GM21737 (cell line): ENCODE results near the gene NOL3.
A peak's percentile ranks its signal among the peaks of the same experiment; 100 is the strongest.

Experiments used
- ATAC-seq: cut with Tn5 transposase; IDR thresholded peaks from one replicate; pipeline ENCODE4 v1.9.1; 2021; ENCODE audit warnings: mild to moderate bottlenecking, moderate library complexity; ENCODE audit not compliant: unreplicated experiment

NOL3 gene

DNA sequence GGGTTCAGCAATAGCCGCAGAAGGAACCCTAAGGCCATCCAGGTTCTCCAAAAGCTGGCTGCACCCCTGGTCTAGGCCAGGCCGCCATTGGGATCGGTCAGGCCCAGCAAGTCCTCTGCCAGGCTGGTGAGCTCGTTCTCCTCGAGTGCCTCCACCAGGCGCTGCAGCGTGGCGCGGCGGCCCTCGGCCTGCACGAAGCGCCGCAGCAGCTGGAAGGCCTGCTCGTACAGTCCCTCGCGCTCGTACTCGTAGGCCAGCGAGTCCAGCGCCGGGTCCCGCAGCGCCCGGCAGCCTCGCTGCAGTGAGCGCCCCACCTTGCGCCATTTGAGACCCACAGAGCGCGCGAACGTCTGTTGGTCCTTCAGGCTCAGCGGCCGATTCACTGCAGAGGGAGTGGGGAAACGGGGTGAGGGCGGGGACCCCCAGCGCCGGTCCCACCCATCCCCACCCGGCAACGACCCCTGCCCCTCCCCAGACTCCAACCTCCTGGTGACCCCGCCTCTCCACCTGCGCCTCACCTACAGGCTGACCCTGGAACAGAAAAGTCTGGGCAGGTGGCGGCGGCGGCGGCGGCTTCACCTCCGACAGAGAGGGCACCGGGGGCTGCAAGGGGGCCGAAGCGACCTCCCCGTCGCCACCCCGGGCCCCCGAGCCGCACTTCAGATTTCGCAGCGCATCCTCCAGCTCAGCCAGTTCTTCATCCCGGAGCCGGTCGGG is 15.6 kb upstream of the NOL3 start:
- no peak for ATAC-seq

DNA sequence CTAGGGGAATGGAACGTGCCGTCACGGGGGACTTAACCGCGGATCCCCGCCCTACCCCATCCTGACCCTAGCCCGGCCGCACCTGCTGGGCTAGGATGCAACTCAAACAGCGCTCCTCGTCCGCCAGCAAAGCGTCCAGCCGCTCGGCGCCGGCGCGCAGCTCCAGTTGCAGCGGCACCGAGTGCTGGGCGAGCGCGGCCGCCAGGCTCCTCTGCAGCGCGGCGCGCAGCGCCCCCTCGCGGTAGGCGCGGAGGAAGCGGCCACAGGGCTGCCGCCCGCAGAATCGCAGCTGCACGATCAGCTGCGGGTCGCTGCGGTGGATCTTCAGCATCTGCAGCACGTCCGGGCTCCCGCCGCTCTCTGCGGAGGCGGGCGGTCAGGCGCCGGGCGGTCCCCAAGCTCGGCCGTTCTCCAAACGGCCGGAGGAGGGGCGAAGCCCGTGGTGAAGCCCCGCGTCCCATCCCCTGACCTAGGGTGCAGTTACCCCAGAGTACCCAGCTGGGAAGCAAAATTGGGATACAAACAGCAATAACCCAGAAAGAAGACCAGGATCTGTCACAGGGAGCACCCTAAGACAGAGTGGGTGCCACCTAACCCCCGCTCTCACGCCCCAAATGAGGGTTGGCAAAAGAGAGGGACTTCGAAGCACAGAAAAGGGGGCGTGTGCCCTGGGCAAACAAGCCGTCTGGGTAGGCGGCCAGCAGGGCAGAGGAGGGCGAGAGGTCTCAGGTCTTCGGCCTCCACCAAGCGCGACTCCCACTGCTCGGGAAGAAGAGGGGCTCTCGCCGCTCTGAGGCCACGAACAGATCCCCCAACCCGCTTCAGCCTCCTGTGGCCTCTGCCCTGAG is 14.8 kb upstream of the NOL3 start:
- no peak for ATAC-seq

DNA sequence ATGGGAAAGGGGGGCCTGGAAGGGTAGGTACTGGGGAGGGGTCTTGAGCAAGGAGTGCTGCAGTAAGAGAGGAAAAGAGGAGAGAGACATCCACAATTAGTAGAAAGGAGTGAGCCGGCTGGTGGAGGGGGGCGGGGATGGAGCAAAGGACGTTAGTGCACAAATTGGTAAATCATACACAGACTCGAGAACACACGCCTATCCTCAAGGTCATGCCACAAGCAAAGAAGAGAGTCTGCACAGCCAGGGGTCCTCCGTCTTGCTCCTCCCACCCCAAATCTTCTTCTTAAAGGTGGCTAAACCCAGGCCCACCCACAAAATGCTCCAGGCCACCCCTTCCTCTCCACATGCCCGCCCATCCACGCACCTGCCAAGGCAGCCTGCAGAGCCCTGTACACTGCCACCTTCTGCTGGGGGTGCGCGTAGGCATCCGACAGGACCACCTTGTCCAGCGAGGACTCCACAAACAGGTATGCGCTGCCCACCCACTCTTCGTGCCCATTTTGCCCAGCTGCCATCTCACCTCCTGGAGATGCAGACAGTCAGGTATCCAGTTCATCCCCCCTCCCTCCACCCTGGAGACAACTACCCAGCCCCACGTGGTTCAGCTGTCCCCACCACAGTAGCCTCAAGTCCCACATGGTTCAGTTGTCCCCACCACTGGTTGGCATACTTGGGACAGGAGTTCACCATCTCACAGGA is 14.0 kb upstream of the NOL3 start:
- ATAC-seq = no peak

DNA sequence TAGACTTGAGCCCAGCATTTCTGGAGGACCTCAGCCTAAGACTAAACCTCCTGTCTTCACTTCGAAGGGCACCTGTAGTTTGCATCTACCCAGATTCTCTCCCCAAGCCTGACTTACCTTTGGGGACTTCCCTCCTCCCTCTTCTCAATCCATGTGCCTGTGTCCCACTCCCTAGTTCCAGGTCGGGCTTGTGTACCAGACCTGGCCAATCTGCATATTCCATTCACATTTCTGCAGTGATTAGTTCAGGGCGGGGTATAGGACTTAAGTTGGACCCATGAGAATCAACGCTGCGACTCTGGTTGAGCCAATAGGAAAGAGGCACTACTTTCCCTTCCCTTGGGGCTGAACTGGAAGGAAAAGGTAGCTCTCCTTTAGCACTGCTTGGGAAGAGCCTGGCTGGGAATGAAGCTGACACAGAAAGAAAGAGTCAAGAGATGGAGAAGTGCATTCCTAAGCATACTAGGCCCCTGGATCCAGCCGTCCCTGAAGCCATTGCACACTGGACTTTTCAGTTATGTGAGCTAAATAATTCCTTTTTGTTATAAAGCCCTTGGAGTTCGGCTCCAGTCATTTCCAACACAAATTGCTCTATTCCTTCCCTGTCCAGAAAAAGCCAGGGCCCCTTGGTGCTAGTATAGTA is 13.1 kb upstream of the NOL3 start:
- no peak for ATAC-seq

- no peak for ATAC-seq
Measured at GRCh38 chr16:67157892-67158635, 12.3 kb upstream of the NOL3 start.

DNA sequence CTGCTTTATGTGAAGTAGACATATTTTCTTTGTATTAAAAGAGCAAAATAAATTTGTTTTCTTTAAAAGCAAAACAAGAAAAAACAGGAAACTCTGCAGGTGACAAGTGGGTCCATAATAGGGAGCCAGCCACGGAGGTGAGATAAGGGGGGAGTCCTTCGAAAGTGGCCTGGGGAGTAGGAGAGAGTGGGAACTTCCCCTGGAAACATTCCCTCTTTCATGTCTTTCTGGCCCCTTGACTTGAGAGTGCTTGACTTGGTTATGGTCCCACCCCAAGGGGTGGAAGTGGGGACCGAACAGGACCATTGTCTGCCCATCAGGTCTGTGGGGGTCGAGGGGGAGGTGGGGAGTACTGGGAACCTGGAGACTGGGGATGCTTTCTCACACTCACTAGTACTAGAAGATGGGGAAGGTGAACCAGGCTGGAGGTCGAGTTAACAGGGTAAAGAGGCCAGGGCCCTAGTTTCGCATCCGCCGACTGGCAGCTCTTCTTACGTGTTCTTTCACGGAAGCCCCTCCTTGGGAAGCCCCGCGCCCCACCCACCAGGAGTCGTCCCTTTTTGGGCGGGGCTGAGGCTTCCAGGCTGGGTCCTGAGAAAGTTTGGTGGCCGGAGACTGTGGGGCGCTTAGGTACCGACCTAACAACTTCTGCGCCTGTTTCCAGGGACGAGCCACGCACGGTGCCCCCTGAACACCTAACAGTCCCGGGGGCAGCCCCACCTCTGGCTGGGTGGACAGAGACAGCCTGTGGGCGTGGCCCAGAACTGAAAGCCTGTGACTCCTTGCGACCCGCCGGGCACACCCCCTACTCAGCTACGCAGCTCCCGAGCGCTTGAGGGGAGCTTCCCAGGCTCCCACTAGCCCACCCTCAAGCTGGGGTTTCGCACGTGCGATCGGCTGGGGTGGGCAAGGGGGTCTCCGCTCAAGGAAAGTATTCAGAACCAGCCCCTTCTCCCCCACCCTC is 11.4 kb upstream of the NOL3 start:
- ATAC-seq = peak; percentile 40

GRCh38 chr16:67161595-67162058 is 8.7 kb upstream of the NOL3 start:
- ATAC-seq = no peak

DNA sequence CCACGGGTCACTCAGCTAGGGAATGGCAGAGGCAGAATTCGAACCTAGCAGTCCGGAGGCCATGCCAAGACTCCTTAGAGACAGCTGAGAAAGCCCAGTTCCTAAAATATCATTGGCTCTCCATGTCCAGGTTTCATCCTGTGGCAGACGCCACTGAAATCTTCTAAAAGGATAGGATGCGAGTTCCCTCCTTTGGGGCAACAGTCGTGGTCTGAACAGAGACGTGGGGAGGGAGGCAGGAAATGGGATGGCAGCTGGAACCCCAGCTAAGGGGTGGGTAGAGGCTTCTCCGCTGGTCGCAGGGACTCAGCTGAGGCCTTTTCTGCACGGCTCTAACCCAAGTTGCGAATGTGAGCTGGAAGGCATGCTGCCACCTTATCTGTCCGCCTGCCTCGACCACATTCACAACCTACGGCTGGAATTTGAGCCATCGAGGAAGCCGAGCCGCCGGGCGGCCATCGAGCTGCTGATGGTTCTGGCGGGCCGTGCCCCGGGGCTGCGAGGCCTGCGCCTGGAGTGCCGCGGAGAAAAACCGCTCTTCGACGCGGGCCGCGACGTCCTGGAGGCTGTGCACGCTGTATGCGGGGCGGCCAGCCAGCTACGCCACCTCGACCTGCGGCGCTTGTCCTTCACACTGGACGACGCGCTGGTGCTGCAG is 7.7 kb upstream of the NOL3 start:
- no peak for ATAC-seq

- no peak for ATAC-seq
Measured at GRCh38 chr16:67163164-67163998, 7.0 kb upstream of the NOL3 start.

DNA sequence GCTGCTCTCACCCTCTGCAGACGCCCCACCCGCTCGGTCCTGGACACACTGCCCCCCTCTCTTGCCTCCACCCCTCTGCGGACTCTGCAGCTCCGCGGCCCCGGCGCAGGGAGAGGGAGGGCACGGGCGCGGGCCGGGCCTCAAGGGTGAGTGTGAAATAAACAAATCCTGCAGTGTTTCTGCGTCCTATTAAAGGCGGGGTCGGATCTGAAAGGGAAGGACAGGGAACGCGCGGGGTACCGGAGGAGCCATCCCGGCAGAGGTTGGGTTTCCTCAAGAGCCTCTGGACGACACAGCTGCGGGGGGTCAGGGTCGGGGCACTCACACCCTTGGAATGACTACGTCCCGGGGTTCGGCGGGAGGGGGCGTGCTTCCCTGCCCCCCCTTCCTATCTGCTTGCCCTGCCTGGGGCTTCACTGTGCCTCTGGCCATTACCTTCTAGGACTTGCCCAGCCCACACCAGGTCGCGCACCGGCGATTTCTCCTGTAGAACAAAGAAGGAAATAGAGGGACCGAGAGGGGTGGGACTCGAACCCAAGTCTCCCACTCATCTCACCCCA is 6.3 kb upstream of the NOL3 start:
- ATAC-seq = no peak

DNA sequence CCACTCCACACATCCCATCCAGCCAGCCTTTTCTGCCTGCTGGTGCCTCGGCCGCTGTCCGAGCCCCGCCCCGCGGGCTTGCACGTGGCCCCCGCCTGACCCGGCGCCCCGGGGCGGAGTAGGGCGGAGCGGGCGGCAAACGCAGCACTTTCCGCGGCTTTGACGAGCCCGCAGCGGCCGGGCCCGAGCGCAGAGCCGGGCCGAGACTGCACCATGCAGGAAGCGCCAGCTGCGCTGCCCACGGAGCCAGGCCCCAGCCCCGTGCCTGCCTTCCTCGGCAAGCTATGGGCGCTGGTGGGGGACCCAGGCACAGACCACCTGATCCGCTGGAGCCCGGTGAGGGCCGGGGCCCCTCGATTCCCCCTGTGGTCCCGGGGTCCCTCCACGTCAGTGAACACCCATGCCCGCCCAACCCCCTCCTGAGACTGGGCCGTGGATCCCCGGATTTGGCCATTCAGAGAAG is 5.7 kb upstream of the NOL3 start, which contains the start of gene HSF4:
Gene HSF4 (plus strand): TSS at position 147 of the 463 bp plus-strand sequence. CDS start 67 bp downstream, at position 214.
- no peak for ATAC-seq

DNA sequence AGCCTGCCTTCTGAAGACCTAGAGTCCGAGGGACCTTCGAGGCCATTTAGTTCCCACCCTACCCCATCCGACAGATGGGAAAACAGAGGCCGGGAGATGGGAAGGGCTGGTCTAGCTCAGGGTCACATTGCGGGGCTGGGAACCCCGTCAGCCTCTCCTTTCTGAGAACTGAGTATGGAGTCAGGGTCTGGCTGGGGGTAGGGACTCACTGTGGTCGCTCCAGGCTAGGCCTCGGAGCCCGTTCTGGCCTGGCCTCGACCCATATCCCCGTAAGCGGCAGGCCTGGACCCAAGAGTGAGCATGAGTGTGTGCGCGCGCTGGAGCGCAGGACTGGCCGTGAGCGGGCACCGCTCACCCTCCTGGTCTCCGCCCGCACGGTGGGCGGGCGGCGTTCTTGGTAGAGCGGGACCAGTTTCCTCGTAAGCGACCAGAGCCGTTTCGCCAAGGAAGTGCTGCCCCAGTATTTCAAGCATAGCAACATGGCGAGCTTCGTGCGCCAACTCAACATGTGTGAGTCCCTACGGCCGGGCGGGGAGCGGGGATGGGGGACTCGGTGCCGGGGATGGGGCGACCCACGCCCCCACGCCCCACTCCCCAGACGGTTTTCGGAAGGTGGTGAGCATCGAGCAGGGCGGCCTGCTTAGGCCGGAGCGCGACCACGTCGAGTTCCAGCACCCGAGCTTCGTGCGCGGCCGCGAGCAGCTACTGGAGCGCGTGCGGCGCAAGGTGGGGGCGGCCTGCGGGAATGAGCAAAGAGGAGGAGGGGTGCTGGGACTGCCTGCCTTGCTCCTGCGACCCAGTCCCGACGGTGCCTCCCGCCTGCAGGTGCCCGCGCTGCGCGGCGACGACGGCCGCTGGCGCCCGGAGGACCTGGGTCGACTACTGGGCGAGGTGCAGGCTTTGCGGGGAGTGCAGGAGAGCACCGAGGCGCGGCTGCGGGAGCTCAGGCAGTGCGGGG is 4.9 kb upstream of the NOL3 start:
- no peak for ATAC-seq

DNA sequence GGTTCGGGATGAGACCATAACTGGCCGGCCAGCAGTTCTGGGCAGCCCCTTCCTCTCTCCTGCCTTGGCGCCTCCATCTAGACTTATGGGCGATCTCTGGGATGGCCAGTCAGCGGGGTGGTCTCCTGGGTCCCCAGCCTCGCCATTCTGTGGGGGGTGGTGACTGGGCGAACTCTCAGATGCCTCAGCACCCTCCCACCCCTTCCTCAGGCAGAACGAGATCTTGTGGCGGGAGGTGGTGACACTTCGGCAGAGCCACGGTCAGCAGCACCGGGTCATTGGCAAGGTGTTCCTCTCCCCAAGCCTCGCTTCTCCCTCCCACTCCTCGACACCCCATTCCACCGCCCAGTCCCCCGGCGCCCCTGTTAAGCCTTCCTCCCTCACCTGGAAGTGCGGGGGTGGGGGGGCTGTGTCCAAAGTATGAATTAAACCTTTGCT is 4.2 kb upstream of the NOL3 start:
- ATAC-seq = no peak

GRCh38 chr16:67166598-67167168 is 3.7 kb upstream of the NOL3 start:
- ATAC-seq = no peak

DNA sequence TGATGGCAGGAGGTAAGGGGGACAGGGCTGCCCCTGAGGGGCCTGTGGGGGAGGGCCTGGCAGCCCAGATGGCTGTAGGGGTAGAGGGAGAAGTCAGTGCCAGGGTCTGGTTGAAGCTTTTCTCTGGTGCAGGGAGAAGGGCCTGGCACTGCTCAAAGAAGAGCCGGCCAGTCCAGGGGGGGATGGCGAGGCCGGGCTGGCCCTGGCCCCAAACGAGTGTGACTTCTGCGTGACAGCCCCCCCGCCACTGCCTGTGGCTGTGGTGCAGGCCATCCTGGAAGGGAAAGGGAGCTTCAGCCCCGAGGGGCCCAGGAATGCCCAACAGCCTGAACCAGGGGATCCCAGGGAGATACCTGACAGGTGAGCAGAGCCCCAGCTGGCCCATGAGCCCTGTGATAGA is 2.8 kb upstream of the NOL3 start:
- no peak for ATAC-seq

GRCh38 chr16:67169011-67169451 is 1.3 kb upstream of the NOL3 start:
- ATAC-seq = no peak
